MM.1S (cell line): ENCODE measurements around the gene MBTPS1.

ENCODE experiments used
- CTCF ChIP-seq: fragments of 300-600 bp; sonication (generic); IDR thresholded peaks from 2 replicates; pipeline ENCODE4 v1.5.1; 2016; ENCODE audit warnings: antibody characterized with exemption, low read length, mixed read lengths
- EZH2 ChIP-seq: fragments of 300-600 bp; sonication (generic); optimal IDR thresholded peaks from 2 replicates; pipeline ENCODE3; 2017; ENCODE audit warnings: low read depth, mild to moderate bottlenecking, antibody characterized with exemption, low read length, mixed read lengths

DNA sequence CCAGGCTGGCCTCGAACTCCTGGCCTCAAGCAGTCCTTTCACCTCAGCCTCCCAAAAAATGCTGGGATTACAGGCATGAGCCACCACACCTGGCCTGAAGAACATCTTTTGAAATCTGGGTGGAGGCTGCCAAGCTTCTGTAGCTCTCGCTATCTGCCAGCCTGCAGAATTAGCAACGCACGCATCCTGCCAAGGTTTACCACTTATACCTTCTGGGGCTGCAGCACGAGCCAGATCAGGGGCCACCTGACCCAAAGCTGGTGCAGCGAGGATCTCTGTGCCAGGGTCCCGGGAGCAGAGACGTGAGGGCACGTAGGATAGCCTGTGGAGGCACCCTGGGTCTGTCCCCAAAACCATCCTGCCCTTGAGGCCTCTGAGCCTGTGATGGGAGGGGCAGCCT lies 96.4 kb downstream of the MBTPS1 start:
- TF ChIP-seq CTCF = no peak
- TF ChIP-seq EZH2 = no peak
